ENCODE measurements around the gene PLA2G12A. TPM values are rescaled to one million over a fixed set of nuclear protein-coding genes. Genes with fewer than 3 reads are reported as not detected.

PLA2G12A gene
- total and polyA plus RNA-seq, 2 of the 8 experiments (the other 6 are each of a cell fraction or from before 2014, with no cell fraction given) = 26.6 to 47.2 TPM

DNA sequence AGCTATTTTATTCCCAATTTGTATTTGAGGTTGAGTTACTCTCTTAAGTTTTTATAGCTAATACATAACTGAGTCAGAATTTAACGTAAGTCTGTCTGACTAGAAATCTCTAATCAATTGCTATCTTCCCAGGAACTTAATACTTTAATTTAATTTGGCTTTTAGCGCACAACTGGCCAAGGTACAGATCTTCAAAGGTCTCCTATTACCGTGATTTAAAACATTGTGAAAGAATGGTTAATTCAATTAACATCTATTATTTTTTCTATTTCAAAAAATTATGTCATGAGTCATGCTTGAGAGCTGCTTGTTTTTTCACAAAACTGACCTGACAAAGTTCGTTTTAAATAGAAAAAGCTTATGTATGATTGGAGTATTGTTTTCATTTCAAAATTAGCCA, 22.0 kb upstream of the PLA2G12A start:
- Histone ChIP-seq H3K79me1 (ENCODE audit: low read depth, low read length) (no peaks in the 10 kb centered on the region), H3K9ac (replicated peaks in 1 of 4; ENCODE audit: extremely low read depth in 1 of 4, low read depth in 3 of 4, low read length in 3 of 4) (no peak overlapping the region), H3K79me2 (ENCODE audit: control insufficient read depth in 1 of 2, insufficient read depth in 2 of 2, low read length in 2 of 2) (no peaks in the 10 kb centered on the region), H2BK12ac (ENCODE audit: low read depth, low read length) (no peak overlapping the region), H4K91ac (replicated peaks; ENCODE audit: insufficient read length, low read length) (no peak overlapping the region), H3K36me3 (ENCODE audit: control insufficient read depth in 2 of 4, insufficient read depth in 4 of 4, low read length in 3 of 4) (no peaks in the 10 kb centered on the region), H2AFZ (ENCODE audit: low read length) (no peak overlapping the region), H3K4me3 (ENCODE audit: extremely low read depth in 1 of 4, insufficient read depth in 2 of 4, low read depth in 3 of 4, low read length in 4 of 4) (no peak overlapping the region), H3K23me2 (ENCODE audit: low read depth, low read length) (no peaks in the 10 kb centered on the region), H3K4me1 (replicated peaks in 1 of 4; ENCODE audit: control insufficient read depth in 3 of 4, insufficient read depth in 4 of 4, low read length in 3 of 4) (no peaks in the 10 kb centered on the region), H3K4ac (replicated peaks; ENCODE audit: insufficient read length, low read depth, low read length) (no peak overlapping the region), H3K56ac (replicated peaks; ENCODE audit: insufficient read length, low read depth, low read length) (no peak overlapping the region), H2AK5ac (ENCODE audit: low read depth, low read length) (no peak overlapping the region), H4K20me1 (replicated peaks in 1 of 2; ENCODE audit: control insufficient read depth in 1 of 2, insufficient read depth in 2 of 2, low read length in 2 of 2) (no peaks in the 10 kb centered on the region), H3K14ac (ENCODE audit: insufficient read length) (no peak overlapping the region), H3K27ac (ENCODE audit: low read depth, low read length) (no peak overlapping the region), H2BK20ac (ENCODE audit: low read length) (no peak overlapping the region), H2BK5ac (ENCODE audit: low read depth, low read length) (no peak overlapping the region), H3K27me3 (replicated peaks in 1 of 4; ENCODE audit: control insufficient read depth in 3 of 4, extremely low read depth in 1 of 4, insufficient read depth in 3 of 4, low read length in 3 of 4) (no peaks in the 10 kb centered on the region), H3K18ac (ENCODE audit: extremely low read depth, low read length) (no peak overlapping the region), H3K23ac (ENCODE audit: insufficient read length) (no peak overlapping the region), H2BK15ac (ENCODE audit: low read length) (no peak overlapping the region), H3K9me3 (ENCODE audit: insufficient read depth in 2 of 2, low read depth in 1 of 2, low read length in 1 of 2) (no peaks in the 10 kb centered on the region), H4K5ac (ENCODE audit: insufficient read length, low read depth, low read length) (no peak overlapping the region), H2BK120ac (replicated peaks; ENCODE audit: low read depth, low read length) (no peak overlapping the region), H3K4me2 (ENCODE audit: insufficient read depth in 1 of 2, low read depth in 2 of 2, low read length in 2 of 2) (no peak overlapping the region), H4K8ac (ENCODE audit: extremely low read depth, insufficient read depth, low read length) (no peak overlapping the region)
- TF ChIP-seq HDAC2 (IDR thresholded peaks at IDR 0.05; ENCODE audit: borderline replicate concordance in 1 of 2, low read depth in 2 of 2, low read length in 2 of 2) = no peak
- no peak for TF ChIP-seq CHD2 (IDR thresholded peaks at IDR 0.05; ENCODE audit: low read length)
- no peak for TF ChIP-seq EGR1 (IDR thresholded peaks at IDR 0.05; ENCODE audit: borderline replicate concordance, low read depth, low read length)
- TF ChIP-seq SUZ12 (IDR thresholded peaks at IDR 0.05; ENCODE audit: low read length) = no peak
- TF ChIP-seq CBX5 (IDR thresholded peaks at IDR 0.05; ENCODE audit: low read depth, low read length) = no peak
- no peak for TF ChIP-seq EP300 (IDR thresholded peaks at IDR 0.05; ENCODE audit: borderline replicate concordance in 1 of 2, low read depth in 2 of 2, low read length in 2 of 2)
- TF ChIP-seq CTCF (IDR thresholded peaks at IDR 0.05; ENCODE audit: control extremely low read depth in 1 of 3, insufficient read depth in 1 of 3, low read depth in 1 of 3, low read length in 3 of 3) = no peak
- no peak for TF ChIP-seq POU5F1 (IDR thresholded peaks at IDR 0.05; ENCODE audit: low read depth, low read length)
- no peak for TF ChIP-seq NRF1 (IDR thresholded peaks at IDR 0.05; ENCODE audit: low read depth, low read length)
- TF ChIP-seq SRF (IDR thresholded peaks at IDR 0.05; ENCODE audit: low read depth, low read length) = no peak
- no peak for TF ChIP-seq CBX8 (IDR thresholded peaks at IDR 0.05; ENCODE audit: borderline replicate concordance, low read depth, low read length)
- no peak for TF ChIP-seq SP2 (IDR thresholded peaks at IDR 0.05; ENCODE audit: low read length)
- no peak for FAIRE-seq
- WGBS, 2 experiments (ENCODE audit: extremely low coverage in 1 of 2, insufficient coverage in 1 of 2, insufficient read length in 1 of 2, insufficient replicate concordance in 2 of 2, low coverage in 1 of 2, low lambda C conversion rate in 2 of 2, missing lambda C conversion rate in 1 of 2) = 86% methylated on average over 4 of the region's 4 CpGs; no CpG with 5 or more reads in 1 of the 2 experiments
- DNase-seq (ENCODE audit: low read depth in 1 of 2, low spot score in 2 of 2) = no peak
- ChIA-PET POLR2A (ENCODE audit: partially characterized antibody) (interaction anchor here (1.2 kb wide), 1 partner anchor 17 kb away, joined by 3 read pairs; no protein-coding TSS in a partner anchor), CTCF (ENCODE audit: partially characterized antibody) (interaction anchor here (0.6 kb wide), 1 partner anchor 298 kb away, joined by 3 read pairs; no protein-coding TSS in a partner anchor)
